GM19395 (cell line): ENCODE measurements around the gene SH3PXD2B.
A peak's percentile ranks its signal among the peaks of the same experiment; 100 is the strongest.
"Not testable (repeated sequence)": the region's sequence is repeated elsewhere in the genome, so short reads cannot be mapped to it uniquely, and the experiment has no call there.

Experiments used
- ATAC-seq: cut with Tn5 transposase; IDR thresholded peaks from one replicate; pipeline ENCODE4 v1.9.1; 2021; ENCODE audit warnings: mild to moderate bottlenecking, moderate library complexity; ENCODE audit not compliant: unreplicated experiment

The SH3PXD2B gene

DNA sequence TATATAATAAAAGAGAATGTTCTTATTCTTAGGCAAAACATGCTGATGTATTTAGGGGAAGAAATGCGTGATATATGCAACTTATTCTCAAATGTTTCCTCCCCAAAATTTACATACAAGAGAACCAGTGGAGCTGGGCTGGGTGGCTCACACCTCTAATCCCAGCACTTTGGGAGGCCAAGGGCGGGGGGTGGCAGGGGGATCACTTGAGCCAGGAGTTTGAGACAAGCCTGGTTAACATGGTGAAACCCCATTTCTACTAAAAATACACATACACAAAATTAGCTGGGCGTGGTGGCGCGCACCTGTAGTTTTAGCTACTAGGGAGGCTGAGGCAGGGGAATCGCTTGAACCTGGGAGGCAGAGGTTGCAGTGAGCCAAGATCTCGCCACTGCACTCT is 143.3 kb downstream of the SH3PXD2B start:
- ATAC-seq = no peak

DNA sequence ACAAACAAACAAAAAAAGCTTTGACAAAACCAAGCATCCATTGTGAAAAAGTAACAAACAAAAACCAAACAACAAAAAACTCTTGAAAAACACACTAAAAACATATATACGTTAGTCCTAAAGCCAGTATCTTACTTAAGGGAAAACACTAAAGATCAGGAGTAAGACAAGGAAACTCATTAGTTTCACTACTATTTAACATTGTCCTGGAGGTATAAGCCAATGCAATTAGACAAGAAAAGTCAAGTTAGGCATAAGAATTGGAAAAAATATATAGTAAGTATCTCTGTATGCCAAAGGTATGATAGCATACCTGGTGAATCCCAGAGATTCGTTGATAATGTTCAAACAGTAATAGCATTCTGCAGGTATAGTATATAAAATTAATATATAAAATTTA is 148.9 kb downstream of the SH3PXD2B start:
- ATAC-seq = no peak

DNA sequence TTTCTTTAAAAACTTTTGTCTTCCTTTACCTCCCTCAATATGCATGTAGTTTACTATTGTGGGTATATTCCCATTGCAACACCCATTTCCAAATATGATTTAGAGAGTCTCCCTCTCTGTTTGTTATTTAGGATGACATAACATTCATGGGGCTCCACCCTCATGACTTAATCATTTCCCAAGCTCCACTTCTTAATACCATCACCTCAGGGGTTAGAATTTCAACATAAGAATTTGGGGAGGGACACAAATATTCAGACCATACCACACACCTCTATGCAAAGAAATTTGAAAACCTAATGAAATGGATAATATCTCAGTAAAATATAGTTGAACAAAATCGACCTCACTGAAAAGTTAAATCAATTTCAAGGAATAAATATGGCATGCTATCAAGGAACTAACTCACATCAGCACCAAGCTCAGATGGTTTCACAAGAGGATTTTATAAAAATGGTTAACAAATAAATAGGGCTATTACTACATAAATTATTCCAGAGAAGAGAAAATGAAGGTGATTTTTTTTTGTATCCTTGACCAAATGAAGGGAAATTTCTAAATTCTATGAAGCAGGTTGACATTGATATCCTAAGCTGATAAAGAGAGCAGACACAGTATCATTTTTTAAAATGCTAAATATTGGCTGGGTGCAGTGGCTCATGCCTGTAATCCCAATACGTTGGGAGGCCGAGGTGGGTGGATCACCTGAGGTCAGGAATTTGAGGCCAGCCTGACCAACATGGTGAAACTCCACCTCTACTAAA is 150.6 kb downstream of the SH3PXD2B start:
- ATAC-seq = no peak

DNA sequence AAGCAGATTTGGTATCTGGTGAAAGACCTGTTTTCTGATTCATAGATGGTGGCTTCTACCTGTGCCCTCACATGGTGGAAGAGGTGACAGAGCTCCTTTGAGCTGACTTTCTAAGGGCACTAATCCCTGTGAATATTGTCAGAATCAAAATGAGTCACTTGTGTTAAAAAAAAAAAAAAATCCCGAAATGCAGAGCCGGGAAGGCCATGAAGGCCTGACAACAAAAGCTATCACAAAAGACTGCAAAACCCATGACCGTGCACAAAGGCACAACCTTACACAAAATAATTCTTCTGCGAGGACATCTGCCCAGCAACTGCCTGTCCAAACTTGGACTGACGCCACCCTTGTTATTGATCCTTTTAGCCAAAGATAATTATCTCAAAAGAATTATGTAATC is 151.2 kb downstream of the SH3PXD2B start:
- ATAC-seq = no peak

DNA sequence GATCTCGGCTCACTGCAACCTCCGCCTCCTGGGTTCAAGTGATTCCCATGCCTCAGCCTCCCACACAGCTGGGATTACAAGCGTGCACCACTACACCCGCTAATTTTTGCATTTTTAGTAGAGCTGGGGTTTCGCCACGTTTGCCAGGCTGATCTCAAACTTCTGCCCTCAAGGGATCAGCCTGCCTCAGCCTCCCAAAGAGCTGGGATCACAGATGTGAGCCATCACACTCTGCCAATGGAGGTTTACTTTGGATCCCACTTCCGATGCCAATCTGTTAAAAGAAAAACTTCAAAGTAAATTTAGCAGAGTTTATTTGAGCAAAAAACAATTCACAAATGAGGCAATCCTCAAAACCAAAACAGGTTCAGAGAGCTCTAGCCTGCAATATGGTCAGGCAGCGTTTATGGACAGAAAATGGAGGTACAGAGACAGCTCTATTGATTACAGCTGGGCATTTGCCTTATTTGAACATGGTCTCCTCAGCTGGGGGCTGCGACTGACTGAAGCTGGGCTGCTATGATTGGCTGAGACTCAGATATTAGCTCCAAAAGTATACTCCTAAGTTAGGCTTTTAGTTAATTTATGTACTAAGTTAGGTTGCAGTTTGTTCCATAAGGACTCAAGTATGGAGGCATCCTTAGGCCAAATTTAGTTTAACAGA is 152.1 kb downstream of the SH3PXD2B start:
- no peak for ATAC-seq

DNA sequence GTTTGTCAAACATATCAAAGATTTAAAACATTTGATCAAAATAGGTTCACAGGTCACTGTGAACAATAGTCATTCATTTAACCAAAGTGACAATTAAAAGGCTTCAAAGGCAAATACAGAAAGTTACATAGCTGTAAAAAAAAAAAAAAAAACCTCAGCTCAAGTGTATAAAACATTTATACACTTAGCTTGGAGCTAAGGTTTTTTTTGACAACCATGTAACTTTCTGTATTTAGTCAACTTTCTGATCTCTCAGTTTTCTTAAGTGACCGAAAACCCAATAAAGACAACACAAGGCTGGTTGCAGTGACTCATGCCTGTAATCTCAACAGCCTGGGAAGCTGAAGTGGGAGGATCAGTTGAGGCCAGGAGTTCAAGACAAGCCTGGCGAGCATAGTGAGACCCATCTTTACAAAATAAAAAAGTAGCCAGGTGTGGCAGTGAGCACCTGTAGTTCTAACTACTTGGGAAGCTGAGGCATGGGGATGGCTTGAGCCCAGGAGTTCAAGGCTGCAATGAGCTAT is 154.3 kb downstream of the SH3PXD2B start:
- ATAC-seq = no peak

DNA sequence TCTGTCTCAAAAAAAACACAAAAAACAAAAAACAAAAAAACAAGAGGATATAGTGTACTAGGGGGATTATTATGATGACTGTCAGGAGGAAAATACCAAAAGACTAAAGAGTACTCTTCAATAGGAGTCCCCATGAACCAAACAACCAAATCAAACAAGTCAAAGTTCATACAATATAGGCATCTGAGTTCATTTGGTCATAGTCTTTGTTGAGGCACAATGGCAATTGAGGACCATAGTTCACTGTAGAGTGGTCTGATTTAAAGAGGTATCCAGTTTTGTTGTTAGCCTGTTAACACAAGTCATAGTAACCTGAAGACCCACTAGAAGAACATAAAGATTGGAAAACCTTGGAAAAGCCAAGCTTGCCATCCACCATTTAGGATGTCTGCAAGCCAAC is 159.5 kb downstream of the SH3PXD2B start:
- ATAC-seq = no peak

DNA sequence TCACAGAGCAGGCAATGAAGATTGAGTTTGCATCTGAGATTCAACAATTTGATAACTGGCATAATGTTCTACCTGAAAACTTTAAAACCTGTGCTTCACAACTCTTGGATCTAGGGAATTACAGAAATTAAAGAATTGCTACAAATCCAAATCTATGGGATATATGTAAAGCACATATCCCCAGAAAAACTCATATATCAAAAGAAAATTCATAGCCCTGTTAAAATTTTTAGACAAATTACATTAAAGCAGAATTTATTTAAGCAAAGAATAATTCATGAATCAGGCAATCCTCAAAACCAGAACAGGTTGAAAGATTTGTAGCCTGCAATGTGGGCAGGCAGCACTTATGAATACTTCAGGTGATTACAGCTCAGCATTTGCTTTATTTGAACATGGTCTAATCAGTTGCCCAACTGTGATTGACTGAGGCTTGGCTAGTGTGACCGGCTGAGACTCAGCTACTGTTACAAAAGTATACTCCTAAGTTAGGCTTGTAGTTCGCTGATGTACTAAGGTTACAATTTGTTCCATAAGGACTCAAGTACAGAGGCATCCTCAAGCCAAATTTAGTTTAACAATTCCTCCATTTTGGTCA is 160.5 kb downstream of the SH3PXD2B start:
- ATAC-seq = no peak

DNA sequence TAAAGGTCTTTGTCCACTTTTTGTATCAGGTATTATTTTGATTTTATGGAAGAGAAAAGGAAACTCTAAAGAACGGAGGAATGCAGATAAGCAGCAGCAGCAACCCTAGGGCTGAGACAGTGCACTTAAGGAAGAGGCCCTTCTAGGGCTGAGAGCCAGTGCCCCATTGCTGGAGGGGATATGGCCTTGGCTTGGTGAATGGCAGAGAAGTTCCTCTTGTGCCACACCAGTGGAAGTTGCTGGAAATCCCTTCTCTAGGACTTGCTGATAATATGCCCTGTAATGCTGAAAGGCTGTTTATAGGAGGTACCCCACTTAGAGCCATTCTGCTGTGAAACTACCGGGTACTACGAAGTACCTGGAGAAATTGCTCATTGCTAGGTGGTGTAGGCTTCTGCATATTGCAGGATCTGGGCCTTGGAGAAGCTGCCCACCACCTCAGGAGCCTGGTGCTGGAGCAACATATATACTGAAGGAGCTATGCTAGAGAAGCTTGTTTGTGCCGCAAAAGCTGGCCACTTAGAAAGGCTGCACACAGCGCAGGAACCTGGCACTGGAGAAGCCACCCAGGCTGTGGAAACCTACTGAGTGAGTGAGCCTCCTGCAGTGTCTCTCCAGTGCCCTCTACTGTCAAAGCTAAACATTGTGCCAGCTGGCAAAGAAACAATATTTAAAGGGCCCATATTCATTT is 161.1 kb downstream of the SH3PXD2B start:
- peak; percentile 84 for ATAC-seq

DNA sequence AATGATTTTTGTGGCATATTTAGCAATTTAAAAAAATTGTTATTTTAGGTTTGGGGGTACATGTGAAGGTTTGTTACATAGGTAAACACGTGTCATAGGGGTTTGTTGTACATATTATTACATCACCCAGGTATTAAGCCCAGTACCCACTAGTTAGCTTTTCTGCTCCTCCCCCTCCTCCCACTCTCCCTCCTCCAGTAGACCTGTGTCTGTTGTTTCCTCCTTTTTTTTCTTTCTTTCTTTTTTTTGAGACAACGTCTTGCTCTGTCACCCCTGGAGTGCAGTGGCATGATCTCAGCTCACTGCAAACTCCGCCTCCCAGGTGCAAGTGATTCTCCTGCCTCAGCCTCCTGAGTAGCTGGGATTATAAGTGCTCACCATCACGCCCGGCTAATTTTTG is 162.5 kb downstream of the SH3PXD2B start:
- not testable (repeated sequence) for ATAC-seq

DNA sequence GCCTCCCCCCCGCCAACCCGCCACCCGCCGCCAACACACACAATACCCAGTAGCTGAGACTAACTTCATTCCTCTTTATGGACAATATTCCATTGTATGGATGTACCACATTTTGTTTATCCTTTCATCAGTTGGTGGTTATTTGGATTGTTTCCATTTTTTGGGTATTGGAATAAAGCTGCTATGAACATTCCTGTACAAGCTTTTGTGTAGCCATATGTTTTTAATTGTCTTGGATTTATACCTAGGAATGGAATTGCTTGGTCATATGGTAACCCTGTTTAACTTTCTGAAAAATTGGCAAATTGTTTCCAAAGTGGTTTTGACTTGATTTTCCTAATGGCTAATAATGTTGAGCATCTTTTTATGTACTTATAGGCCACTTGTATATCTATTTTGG is 165.9 kb downstream of the SH3PXD2B start:
- ATAC-seq = no peak

DNA sequence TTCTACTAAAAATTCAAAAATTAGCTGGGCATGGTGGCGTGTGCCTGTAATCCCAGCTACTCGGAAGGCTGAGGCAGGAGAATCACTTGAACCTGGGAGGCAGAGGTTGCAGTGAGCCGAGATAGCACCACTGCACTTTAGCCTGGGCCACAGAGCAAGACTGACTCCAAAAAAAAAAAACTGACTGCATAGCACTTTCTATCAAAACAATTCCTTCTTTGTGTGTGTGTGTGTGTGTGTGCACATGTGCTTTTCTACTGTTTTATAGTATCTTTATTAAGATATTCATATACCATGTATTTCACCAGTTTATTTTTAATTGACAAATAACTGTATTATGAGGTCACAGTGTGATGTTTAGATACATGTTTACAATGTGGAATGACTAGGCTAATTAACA is 167.2 kb downstream of the SH3PXD2B start:
- ATAC-seq = not testable (repeated sequence)

DNA sequence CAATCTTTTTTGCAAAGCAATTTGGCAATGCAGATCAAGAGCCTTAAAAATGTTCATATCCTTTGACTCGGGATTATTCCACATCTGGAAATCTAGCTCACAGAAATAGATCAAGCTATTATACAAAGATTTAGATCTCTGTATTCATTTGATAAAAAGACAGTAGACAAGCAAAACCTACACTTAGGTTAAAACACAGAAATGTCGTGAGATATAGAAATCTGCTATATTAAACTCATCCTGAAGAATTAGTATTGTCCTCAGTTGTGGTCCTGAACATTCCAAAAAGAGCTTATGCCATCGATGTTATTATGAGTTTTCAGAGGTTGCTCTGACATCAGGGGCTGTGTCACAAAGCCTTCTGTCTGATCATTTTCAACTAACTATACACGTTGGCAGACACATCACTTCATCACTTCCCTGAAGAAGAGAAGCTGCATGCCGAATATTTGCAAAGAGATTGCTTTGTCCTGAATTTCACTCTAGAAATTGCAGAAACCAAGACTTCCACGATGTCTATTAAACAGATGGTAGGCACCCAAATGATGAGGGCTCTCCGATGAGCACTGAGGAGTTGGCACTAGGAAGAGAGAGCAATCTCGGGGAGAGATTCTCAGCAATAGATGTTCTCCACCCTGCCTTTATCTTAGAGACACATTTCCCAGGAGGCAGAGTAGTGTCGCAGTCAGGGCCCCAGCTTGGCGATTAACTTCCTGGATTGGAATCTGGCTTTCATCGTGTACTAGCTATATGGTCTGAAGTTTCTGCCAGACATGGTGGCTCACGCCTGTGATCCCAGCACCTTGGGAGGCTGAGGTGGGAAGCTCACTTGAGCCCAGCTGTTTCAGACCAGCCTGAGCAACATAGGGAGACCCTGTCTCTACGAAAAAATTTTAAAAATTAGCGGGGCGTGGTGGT is 168.8 kb downstream of the SH3PXD2B start:
- no peak for ATAC-seq

DNA sequence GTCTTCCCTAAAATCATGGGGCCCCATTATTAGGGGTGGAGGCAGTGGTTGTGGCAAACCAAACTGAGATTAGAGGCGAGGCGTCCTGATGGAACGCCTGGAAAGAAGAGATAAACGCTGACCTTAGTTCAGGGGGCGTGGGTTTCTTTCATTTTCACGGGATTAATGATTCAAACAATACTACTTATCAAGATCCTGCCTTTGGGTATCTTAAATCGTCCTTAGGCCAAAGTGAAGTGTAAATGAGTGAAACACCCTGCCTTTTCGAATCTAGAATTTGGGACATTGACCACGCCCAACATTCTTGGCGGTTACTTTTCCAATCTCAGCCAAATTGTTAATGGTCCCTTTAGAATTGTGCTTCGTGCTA is 169.7 kb downstream of the SH3PXD2B start:
- no peak for ATAC-seq

DNA sequence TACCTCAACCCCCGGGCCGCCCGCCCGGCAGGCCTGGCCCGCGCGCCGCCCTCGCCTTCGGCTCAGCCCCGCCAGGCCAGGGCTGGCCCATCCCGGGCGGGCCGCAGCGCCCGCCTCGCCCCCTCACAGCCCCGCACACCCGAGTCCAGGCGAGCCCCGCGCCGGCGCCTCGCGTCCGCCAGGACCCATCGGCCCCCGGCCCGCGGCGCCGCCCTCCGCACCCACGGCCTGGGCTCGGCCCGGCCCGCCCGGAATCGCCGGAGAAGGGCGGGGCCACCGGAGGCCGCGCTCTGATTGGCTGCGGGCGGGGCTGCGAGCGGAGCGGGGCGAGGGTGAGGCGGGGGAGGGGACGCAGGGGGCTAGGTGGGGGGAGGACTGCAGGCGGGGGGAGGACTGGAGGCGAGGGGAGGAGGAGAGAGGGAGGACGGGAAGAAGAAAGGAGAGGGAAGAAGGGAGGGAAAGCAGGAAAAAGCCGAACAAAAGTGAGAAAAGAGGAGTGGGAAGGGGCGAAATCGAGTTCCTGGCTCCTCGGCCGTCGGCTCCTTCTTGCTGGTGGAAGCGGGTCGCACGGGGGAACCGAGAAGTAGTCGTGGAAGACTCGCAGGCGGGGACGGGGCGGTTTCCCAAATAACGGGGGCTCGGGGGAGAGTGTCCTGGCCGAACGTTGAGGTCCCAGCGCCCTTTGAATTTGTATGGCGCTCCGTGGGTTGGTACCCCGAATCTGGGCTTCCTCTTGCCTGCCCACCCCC is 170.3 kb downstream of the SH3PXD2B start:
- peak; percentile 82 for ATAC-seq

DNA sequence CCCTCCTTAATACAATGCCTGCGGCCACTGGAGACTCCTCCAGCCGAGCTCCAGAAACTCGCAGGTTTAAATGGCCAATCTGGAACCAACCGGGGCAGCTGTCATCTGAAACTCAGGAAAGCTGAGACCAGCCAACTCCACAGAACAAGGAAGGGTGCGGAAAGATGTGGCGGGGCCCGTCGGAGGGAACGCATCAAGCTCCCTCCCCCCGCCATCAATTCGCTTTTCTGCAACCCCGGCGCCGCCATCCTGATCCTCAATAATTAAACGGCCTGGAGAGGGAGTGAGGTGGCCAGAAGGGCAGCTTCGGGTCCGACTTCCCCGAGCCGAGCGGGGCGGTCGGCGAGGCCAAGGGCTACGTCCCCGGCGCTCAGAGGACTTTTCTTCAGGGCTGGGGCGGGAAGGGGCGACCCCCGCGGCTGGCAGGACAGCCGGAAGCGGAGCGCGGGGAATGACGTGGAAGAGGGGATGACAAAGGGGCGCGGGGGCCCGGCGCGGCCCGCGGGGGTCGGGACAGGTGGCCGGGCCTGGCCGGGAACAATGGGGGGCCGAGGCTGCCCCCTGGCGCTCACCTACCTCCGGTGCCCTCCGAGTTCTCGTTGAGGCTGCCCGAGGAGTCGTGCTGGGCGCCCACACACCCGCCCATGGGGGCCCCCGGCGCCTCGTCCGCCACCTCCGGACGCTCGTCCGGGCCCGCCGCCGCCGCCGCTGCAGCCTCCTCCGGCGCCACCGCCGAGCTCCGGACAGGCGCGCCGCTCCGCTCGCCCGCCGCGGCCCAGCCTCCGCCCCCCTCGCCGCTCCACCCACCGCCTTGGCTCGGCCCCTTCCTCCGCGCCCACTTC is 171.1 kb downstream of the SH3PXD2B start, which contains the start of gene UBTD2:
UBTD2 (minus strand) TSS at position 745 of the 842 bp plus-strand sequence; CDS start at position 646, 99 bp downstream.
- peak; percentile 91 for ATAC-seq

DNA sequence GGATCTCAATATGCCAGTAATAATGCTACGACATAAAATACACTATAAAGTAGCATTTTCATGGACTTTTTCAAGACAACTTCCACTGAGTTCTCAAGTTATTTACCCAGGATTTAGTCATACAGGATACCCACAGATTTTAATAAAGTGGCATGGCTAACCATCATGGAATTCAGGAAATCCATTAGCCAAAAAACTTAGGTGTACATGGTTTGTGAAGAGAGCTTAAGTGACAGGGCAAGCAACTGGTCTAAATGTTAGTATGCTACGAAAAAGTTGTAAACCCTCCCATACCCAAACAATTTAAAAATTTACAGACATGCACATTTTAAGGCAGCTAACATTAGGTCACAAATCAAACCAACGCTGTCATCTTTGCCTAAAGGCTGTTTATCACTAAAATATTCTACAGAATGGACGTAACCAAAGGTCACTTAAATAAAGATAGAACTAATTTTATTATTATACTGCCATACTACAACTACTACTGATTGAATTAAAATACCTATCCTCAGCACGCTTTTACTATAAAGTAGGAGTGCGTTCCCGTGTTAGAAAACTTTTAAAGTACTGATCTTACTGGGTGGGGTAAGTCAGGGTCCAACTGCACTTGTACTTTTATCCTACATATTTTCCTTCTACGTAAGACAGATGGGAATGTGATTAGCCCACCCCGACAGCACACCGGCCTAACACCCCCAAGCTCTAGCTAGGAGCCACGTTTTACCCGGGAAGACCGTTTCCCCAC is 171.9 kb downstream of the SH3PXD2B start:
- no peak for ATAC-seq

DNA sequence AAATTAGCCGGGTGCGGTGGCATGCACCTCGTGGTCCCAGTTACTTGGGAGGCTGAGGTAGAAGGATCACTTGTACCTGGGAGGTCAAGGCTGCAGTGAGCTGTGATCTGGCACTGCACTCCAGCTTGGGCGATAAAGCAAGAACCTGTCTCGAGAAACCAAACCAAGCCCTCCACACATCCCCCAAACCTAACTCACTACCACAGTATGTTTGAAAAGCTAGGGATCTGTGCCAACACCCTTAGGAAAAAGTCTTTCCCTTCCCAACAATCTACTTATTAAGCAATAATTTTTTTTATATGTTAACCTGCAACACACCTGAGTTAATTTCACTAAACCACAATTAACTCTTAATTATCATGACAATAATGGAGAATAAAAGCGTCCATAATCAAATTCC is 173.0 kb downstream of the SH3PXD2B start:
- no peak for ATAC-seq
